Osteocyte (in vitro differentiated cells): ENCODE measurements around the gene FASTK. TPM values are rescaled to one million over a fixed set of nuclear protein-coding genes. Genes with fewer than 3 reads are reported as not detected.

ENCODE experiments used
- DNase-seq: peaks from one replicate; pipeline ENCODE4 v3.0.0; 2021; ENCODE audit warnings: mixed read lengths; ENCODE audit not compliant: unreplicated experiment; ENCODE audit errors: extremely low spot score
- H3K27ac Mint-ChIP-seq: one replicate; pipeline ENCODE4 v1.8.0; 2021; ENCODE audit warnings: mild to moderate bottlenecking, mixed read lengths; ENCODE audit not compliant: unreplicated experiment
- H3K27me3 Mint-ChIP-seq: one replicate; pipeline ENCODE4 v1.8.0; 2021; ENCODE audit warnings: mixed read lengths; ENCODE audit not compliant: unreplicated experiment
- H3K36me3 Mint-ChIP-seq: one replicate; pipeline ENCODE4 v1.8.0; 2021; ENCODE audit warnings: mixed read lengths; ENCODE audit not compliant: unreplicated experiment
- H3K4me1 Mint-ChIP-seq: one replicate; pipeline ENCODE4 v1.8.0; 2021; ENCODE audit warnings: mixed read lengths; ENCODE audit not compliant: unreplicated experiment
- H3K4me3 Mint-ChIP-seq: one replicate; pipeline ENCODE4 v1.8.0; 2021; ENCODE audit warnings: mild to moderate bottlenecking, moderate library complexity, mixed read lengths; ENCODE audit not compliant: unreplicated experiment
- H3K9me3 Mint-ChIP-seq: one replicate; pipeline ENCODE4 v1.8.0; 2021; ENCODE audit warnings: mixed read lengths; ENCODE audit not compliant: unreplicated experiment
- total RNA-seq: library from RNA; stranded (reverse); gene quantifications from 2 replicates; pipeline ENCODE4 v1.2.1, GENCODE V29; 2021
- TF ChIP-seq, protein P1 (sequence below): fragments of 200-600 bp; sonication (generic); IDR thresholded peaks from 2 replicates; pipeline ENCODE4 v1.5.0; 2021; ENCODE audit warnings: antibody characterized with exemption, mild to moderate bottlenecking, moderate library complexity

The FASTK gene
- total RNA-seq, 1 donor from 2014 or later, result 104 TPM

DNA sequence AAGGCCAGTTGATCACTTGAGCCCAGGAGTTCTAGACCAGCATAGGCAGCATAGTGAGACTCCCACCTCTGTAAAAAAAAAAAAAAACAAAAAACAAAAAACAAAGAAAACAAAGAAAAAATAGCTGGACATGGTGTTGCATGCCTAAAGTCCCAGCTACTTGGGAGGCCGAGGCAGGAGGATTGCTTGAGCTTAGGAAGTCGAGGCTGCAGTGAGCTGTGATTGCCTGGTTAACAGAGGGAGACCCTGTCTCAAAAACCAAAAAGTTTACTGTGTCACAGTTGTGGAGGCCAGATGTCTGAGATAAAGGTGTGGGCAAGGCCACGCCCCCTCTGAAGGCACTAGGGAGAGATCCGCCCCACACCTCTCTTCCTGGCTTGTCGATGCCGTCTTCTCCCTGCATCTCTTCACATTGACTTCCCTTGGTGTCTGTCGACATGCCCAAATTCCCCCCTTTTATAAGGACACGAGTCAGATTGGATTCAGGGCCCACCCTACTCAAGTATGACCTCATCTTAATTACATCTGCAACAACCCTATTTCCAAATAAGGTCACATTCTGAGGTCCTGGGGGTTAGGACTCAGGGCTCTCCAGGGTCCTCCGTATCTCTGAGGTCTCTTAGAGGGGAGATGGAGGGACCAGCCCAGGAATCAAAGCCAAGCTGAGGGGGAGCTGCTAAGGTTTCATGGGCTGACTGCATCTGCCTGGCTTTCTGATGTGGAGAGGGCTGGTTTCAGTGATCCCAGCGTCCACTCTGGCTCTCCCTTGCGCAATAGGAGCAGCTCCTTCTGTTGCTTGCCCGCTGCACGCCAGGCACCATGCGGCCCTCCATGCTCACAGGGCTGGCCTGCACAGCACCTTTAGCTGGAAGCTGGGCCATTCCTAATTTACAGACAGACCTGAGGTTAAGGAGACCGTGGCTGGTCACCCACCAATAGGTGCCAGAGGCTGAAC is 28.8 kb upstream of the FASTK start:
- Mint-ChIP-seq H3K27me3 (no peaks in the 10 kb centered on the region), H3K4me3 (no peak overlapping the region), H3K36me3 (no peaks in the 10 kb centered on the region), H3K9me3 (no peaks in the 10 kb centered on the region), H3K4me1 (peaks cover 48% of the 10 kb centered on the region), H3K27ac (no peak overlapping the region)
- TF ChIP-seq, protein P1, sequence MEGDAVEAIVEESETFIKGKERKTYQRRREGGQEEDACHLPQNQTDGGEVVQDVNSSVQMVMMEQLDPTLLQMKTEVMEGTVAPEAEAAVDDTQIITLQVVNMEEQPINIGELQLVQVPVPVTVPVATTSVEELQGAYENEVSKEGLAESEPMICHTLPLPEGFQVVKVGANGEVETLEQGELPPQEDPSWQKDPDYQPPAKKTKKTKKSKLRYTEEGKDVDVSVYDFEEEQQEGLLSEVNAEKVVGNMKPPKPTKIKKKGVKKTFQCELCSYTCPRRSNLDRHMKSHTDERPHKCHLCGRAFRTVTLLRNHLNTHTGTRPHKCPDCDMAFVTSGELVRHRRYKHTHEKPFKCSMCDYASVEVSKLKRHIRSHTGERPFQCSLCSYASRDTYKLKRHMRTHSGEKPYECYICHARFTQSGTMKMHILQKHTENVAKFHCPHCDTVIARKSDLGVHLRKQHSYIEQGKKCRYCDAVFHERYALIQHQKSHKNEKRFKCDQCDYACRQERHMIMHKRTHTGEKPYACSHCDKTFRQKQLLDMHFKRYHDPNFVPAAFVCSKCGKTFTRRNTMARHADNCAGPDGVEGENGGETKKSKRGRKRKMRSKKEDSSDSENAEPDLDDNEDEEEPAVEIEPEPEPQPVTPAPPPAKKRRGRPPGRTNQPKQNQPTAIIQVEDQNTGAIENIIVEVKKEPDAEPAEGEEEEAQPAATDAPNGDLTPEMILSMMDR, result no peak
- no peak for DNase-seq

DNA sequence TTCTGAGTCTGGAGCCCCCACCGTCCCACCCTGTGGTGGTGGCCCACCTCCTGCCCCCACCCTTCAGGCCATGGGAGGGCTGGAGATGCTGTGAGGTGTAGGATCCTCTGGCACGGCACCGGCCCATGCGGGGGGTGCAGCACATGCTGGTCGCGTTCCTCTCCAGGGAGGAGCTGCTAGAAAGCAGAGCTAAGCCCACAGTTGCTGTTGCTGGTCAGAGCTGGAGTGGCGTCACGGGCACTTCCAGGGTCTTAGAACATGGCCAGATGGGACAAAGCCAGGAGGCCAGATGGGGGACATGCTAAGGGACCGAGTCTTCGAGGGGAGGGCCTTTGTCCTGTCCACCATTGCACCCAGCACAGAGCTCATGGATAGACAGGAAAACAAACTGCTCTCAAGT is 27.3 kb upstream of the FASTK start:
- Mint-ChIP-seq H3K36me3 (no peaks in the 10 kb centered on the region), H3K4me1 (peaks cover 45% of the 10 kb centered on the region), H3K27me3 (no peaks in the 10 kb centered on the region), H3K9me3 (no peaks in the 10 kb centered on the region), H3K27ac (no peak overlapping the region), H3K4me3 (no peak overlapping the region)
- no peak for DNase-seq
- TF ChIP-seq, protein P1, result no peak

GRCh38 chr7:151104411-151105235 is 24.0 kb upstream of the FASTK start:
- H3K4me1 Mint-ChIP-seq, result peaks cover 42% of the 10 kb centered on the region
- H3K9me3 Mint-ChIP-seq, result no peaks in the 10 kb centered on the region
- TF ChIP-seq, protein P1, result no peak
- H3K27me3 Mint-ChIP-seq, result no peaks in the 10 kb centered on the region
- DNase-seq, result no peak
- H3K4me3 Mint-ChIP-seq, result no peak overlapping the region
- H3K36me3 Mint-ChIP-seq, result peaks cover 2% of the 10 kb centered on the region
- H3K27ac Mint-ChIP-seq, result peak overlapping the region; percentile 46

- Mint-ChIP-seq H3K27ac (peak overlapping the region; percentile 46), H3K27me3 (no peaks in the 10 kb centered on the region), H3K9me3 (no peaks in the 10 kb centered on the region), H3K4me1 (peaks cover 41% of the 10 kb centered on the region), H3K4me3 (no peak overlapping the region), H3K36me3 (peaks cover 2% of the 10 kb centered on the region)
- no peak for DNase-seq
- TF ChIP-seq, protein P1, result no peak
These were observed 23.4 kb upstream of the FASTK start for GRCh38 chr7:151103973-151104372.

GRCh38 chr7:151102991-151103390 is 22.4 kb upstream of the FASTK start:
- H3K27ac Mint-ChIP-seq, result no peak overlapping the region
- no peak for DNase-seq
- peaks cover 2% of the 10 kb centered on the region for H3K36me3 Mint-ChIP-seq

More at GRCh38 chr7:151102991-151103390, 22.4 kb upstream of the FASTK start:
- Mint-ChIP-seq H3K9me3 (no peaks in the 10 kb centered on the region), H3K4me3 (no peak overlapping the region), H3K4me1 (peaks cover 41% of the 10 kb centered on the region), H3K27me3 (no peaks in the 10 kb centered on the region)
- TF ChIP-seq, protein P1, result no peak
